CD4-positive, CD25-positive, alpha-beta regulatory T cell (primary cell): ENCODE results near the gene TRIM24. TPM values are rescaled to one million over a fixed set of nuclear protein-coding genes. Genes with fewer than 3 reads are reported as not detected.
"Not testable (repeated sequence)": the region's sequence is repeated elsewhere in the genome, so short reads cannot be mapped to it uniquely, and the experiment has no call there.

Source experiments
- ATAC-seq, 2 donors: fragments of 150-1000 bp; cut with Tn5 transposase; one replicate each; pipeline ENCODE4 v1.10.0; 2021; ENCODE audit warnings: low read depth in 2 of 2, moderate number of reproducible peaks in 2 of 2, moderate library complexity in 1 of 2
- DNase-seq, 3 donors: peaks; one replicate each; pipeline versions ENCODE4 v3.0.0 to v3.0.0-alpha.2; 2012 to 2022; ENCODE audit warnings: mixed read lengths in 1 of 3
- H3K27ac ChIP-seq: one replicate; pipeline ENCODE4 v1.7.0; 2013; ENCODE audit warnings: mild to moderate bottlenecking, low read length; ENCODE audit not compliant: insufficient read depth, poor library complexity, severe bottlenecking
- H3K27me3 ChIP-seq: one replicate; pipeline ENCODE4 v1.7.0; 2013; ENCODE audit warnings: low read length; ENCODE audit not compliant: control insufficient read depth, insufficient read depth
- H3K36me3 ChIP-seq: one replicate; pipeline ENCODE4 v1.7.0; 2013; ENCODE audit warnings: mild to moderate bottlenecking, low read length, moderate library complexity; ENCODE audit not compliant: control insufficient read depth, insufficient read depth
- H3K4me1 ChIP-seq: 2 replicates; pipeline ENCODE4 v1.7.0; 2013; ENCODE audit warnings: mild to moderate bottlenecking, low read length; ENCODE audit not compliant: insufficient read depth, control insufficient read depth, poor library complexity, severe bottlenecking
- H3K4me3 ChIP-seq: one replicate; pipeline ENCODE4 v1.7.0; 2013; ENCODE audit warnings: low read depth, mild to moderate bottlenecking, low read length, moderate library complexity
- H3K9me3 ChIP-seq, 2 experiments: 1 replicate in 1 of 2; 2 replicates in 1 of 2; pipeline ENCODE4 v1.7.0; 2013; ENCODE audit warnings: low read length in 2 of 2, mild to moderate bottlenecking in 1 of 2, moderate library complexity in 1 of 2; ENCODE audit not compliant: control insufficient read depth in 2 of 2
- H3K27ac Mint-ChIP-seq, 3 donors: one replicate each; pipeline ENCODE4 v1.8.0; 2020 to 2022; ENCODE audit warnings: mild to moderate bottlenecking in 3 of 3, mixed read lengths in 3 of 3, moderate library complexity in 2 of 3
- H3K27me3 Mint-ChIP-seq: one replicate; pipeline ENCODE4 v1.8.0; 2022; ENCODE audit warnings: mild to moderate bottlenecking, mixed read lengths
- H3K36me3 Mint-ChIP-seq: one replicate; pipeline ENCODE4 v1.8.0; 2020; ENCODE audit warnings: mixed read lengths
- H3K4me1 Mint-ChIP-seq, 4 donors: one replicate each; pipeline ENCODE4 v1.8.0; 2020 to 2022; ENCODE audit warnings: mixed read lengths in 4 of 4, mild to moderate bottlenecking in 1 of 4
- H3K4me3 Mint-ChIP-seq, 4 donors: one replicate each; pipeline ENCODE4 v1.8.0; 2020 to 2022; ENCODE audit warnings: mild to moderate bottlenecking in 4 of 4, mixed read lengths in 4 of 4, moderate library complexity in 3 of 4
- H3K9me3 Mint-ChIP-seq, 7 donors: one replicate each; pipeline ENCODE4 v1.8.0; 2020 to 2022; ENCODE audit warnings: mixed read lengths in 7 of 7, mild to moderate bottlenecking in 3 of 7, moderate library complexity in 2 of 7
- polyA plus RNA-seq, 4 donors: library from polyadenylated mRNA; unstranded; fragments of 300-500 nt; fragmentation: Illumina TruSeq; gene quantifications; one replicate each; pipeline ENCODE4 v1.2.3, GENCODE V29; 2021
- total RNA-seq: library from RNA; stranded (reverse); gene quantifications from one replicate; pipeline ENCODE4 v1.2.3, GENCODE V29; 2022

The TRIM24 gene
- total RNA-seq, result 20.5 TPM
- 1 to 10 TPM; 5.6 to 8.8 (median 7.2) TPM for polyA plus RNA-seq

DNA sequence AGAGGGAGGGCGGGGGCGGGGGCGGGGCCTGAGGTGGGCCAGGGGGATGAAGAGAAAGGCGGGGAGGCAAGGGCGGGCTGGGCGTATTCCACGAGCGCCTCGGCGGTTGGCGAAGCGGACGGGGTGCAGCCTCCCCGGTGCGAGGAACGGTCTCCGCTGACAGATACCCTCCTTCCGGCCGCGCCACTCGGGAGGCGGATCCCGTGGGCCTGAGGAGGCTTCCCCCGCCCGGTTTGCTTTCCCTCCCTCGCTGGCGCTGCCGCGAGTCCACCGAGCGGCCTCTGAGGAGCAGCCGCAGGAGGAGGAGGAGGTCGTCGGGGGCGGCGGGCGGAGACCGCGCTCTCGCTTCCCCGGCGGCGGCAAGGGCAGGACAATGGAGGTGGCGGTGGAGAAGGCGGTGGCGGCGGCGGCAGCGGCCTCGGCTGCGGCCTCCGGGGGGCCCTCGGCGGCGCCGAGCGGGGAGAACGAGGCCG, at the start of gene TRIM24:
TRIM24 (plus strand) TSS at position 84 of the 473 bp plus-strand sequence; CDS start at position 374, 290 bp downstream.
- H3K9me3 ChIP-seq, result no peaks in the 10 kb centered on the region
- H3K36me3 Mint-ChIP-seq, result no peaks in the 10 kb centered on the region
- H3K4me3 ChIP-seq, result peak within 1 kb of the TSS; percentile 95
- H3K36me3 ChIP-seq, result no peaks in the 10 kb centered on the region
- DNase-seq, result peak in 1 of 3 donors; percentile 94
- ATAC-seq, result no peak
- peak within 1 kb of the TSS; percentile 94 to 100 (median 99) for H3K4me3 Mint-ChIP-seq
- peak within 1 kb of the TSS; percentile 86 for H3K27ac ChIP-seq
- H3K4me1 Mint-ChIP-seq, result peaks cover 7 to 39% (median 21%) of the 10 kb centered on the region in 4 donors
- no peaks in the 10 kb centered on the region for H3K27me3 ChIP-seq
- H3K27ac Mint-ChIP-seq, result peak within 1 kb of the TSS; percentile 85 to 94 (median 91)
- peaks cover 0 to 3% (median 0%) of the 10 kb centered on the region in 7 donors for H3K9me3 Mint-ChIP-seq
- peaks cover 14% of the 10 kb centered on the region for H3K27me3 Mint-ChIP-seq
- peaks cover 22% of the 10 kb centered on the region for H3K4me1 ChIP-seq

DNA sequence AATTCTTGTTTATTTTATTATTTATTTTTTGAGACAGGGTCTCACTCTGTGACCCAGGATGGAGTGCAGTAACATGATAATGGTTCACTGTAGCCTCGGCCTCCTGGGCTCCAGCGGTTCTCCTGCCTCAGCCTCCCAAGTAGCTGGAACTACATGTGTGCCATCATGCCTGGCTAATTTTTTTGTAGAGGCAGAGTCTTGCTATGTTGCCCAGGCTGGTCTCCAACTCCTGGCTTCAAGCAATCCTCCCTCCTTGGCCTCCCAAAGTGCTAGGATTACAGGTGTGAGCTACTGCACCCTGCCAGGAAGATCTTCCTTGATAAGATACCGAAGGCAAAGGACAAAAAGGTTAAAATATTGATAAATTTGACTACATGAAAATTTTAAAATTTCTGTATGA, 48.0 kb upstream of the TRIM24 start:
- H3K27ac ChIP-seq, DNase-seq, H3K4me1 Mint-ChIP-seq, ATAC-seq, H3K27ac Mint-ChIP-seq, H3K4me3 Mint-ChIP-seq, H3K36me3 ChIP-seq, H3K36me3 Mint-ChIP-seq, H3K9me3 Mint-ChIP-seq, H3K27me3 ChIP-seq, H3K27me3 Mint-ChIP-seq, H3K9me3 ChIP-seq, H3K4me3 ChIP-seq, H3K4me1 ChIP-seq: not testable (repeated sequence)

DNA sequence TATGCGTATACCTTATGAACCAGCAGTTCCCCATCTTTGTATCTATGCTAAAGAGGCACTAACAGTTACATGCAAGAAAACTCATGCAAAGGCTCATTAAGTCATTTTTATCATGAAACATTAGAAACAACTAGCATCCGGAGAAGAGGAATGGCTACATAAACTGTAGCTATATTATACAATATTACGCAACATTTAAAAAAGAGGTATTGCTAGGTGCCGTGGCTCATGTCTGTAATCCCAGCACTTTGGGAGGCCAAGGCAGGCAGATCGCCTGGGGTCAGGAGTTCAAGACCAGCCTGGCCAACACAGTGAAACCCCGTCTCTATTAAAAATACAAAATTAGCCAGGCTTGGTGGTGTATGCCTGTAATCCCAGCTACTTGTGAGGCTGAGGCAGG, 47.1 kb upstream of the TRIM24 start:
- H3K4me1 Mint-ChIP-seq, H3K9me3 ChIP-seq, H3K9me3 Mint-ChIP-seq, H3K27me3 ChIP-seq, H3K36me3 Mint-ChIP-seq, H3K4me3 ChIP-seq, H3K27me3 Mint-ChIP-seq, H3K36me3 ChIP-seq, H3K27ac ChIP-seq, H3K4me3 Mint-ChIP-seq, DNase-seq, H3K4me1 ChIP-seq, H3K27ac Mint-ChIP-seq, ATAC-seq: not testable (repeated sequence)

DNA sequence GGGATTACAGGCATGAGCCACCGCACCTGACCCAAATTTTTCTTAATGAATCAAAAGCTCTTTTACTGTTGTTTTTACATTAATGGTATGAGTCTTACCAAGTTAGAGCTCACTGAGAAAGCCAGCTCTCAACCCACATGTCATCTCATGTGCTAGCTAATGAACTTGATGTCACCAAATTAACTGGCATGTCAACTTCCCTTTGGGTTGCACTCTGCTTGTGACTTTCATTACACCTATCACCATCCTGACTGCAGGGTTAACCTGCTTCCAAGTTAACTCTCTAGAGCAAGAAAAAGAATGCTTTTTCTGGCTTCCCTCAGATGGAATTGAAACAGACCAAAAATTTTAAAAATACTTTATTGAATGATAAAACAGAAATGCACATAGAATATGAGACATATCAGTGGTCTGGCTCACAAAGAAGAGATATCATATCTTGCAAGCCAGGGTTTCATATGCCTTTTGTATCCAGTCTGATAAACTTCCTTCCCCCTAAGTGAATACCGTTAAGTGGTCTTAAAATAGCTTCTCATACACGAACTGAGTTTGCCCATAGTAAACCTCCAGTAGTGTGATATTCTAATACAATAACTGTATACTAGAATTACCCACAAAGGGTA, 42.9 kb upstream of the TRIM24 start:
- H3K27me3 ChIP-seq, result no peaks in the 10 kb centered on the region
- DNase-seq (no peak), ATAC-seq (no peak)
- Mint-ChIP-seq H3K9me3 (peaks cover 0 to 2% (median 0%) of the 10 kb centered on the region in 7 donors), H3K4me1 (no peaks in the 10 kb centered on the region), H3K4me3 (no peak overlapping the region), H3K27me3 (no peaks in the 10 kb centered on the region), H3K36me3 (no peaks in the 10 kb centered on the region), H3K27ac (no peak overlapping the region)
- H3K4me1 ChIP-seq, result no peaks in the 10 kb centered on the region
- no peaks in the 10 kb centered on the region for H3K9me3 ChIP-seq
- no peak overlapping the region for H3K27ac ChIP-seq
- H3K4me3 ChIP-seq, result no peak overlapping the region
- no peaks in the 10 kb centered on the region for H3K36me3 ChIP-seq

DNA sequence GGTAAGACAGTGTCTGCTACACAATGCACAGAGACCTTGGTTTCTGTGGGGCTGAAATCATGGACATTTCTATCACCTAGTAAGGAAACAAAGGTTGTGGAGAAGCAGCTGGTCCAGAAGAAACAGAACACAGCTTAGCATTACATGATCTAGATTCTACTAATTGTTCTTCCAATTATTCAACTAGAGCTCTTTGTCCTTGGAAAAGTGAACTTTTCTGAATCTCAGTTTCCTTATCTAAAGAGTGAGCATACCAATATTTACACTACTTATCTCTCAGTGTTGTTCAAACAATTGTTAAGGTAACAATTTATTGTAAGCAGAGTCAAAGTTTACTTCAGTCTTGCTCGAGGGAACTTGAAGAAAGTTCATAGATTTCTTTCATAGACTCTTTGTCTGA, 42.3 kb upstream of the TRIM24 start:
- no peaks in the 10 kb centered on the region for H3K27me3 Mint-ChIP-seq
- no peak overlapping the region for H3K27ac Mint-ChIP-seq
- H3K4me3 Mint-ChIP-seq, result no peak overlapping the region
- no peaks in the 10 kb centered on the region for H3K36me3 Mint-ChIP-seq
- no peaks in the 10 kb centered on the region for H3K9me3 ChIP-seq
- no peaks in the 10 kb centered on the region for H3K4me1 Mint-ChIP-seq
- H3K9me3 Mint-ChIP-seq, result peaks cover 0 to 2% (median 0%) of the 10 kb centered on the region in 7 donors
- no peak for DNase-seq
- H3K27me3 ChIP-seq, result no peaks in the 10 kb centered on the region
- H3K4me3 ChIP-seq, result no peak overlapping the region
- no peaks in the 10 kb centered on the region for H3K4me1 ChIP-seq
- ATAC-seq, result no peak
- no peak overlapping the region for H3K27ac ChIP-seq
- H3K36me3 ChIP-seq, result no peaks in the 10 kb centered on the region

DNA sequence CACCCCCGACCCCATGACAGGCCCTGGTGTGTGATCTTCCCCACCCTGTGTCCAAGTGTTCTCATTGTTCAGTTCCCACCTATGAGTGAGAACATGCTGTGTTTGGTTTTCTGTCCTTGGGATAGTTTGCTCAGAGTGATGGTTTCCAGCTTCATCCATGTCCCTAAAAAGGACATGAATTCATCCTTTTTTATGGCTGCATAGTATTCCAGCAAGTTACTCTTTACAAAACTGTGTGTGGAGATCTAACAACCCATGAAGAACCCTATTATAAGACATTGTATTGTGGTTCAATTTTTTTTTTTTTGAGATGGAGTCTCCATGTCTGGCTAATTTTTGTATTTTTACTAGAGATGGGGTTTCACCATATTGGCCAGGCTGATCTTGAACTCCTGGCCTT, 41.7 kb upstream of the TRIM24 start:
- not testable (repeated sequence) for DNase-seq, H3K27me3 ChIP-seq, H3K36me3 ChIP-seq, H3K9me3 ChIP-seq, H3K27ac ChIP-seq, H3K36me3 Mint-ChIP-seq, H3K4me1 ChIP-seq, H3K4me3 Mint-ChIP-seq, H3K4me1 Mint-ChIP-seq, H3K9me3 Mint-ChIP-seq, ATAC-seq, H3K27ac Mint-ChIP-seq, H3K4me3 ChIP-seq, H3K27me3 Mint-ChIP-seq

DNA sequence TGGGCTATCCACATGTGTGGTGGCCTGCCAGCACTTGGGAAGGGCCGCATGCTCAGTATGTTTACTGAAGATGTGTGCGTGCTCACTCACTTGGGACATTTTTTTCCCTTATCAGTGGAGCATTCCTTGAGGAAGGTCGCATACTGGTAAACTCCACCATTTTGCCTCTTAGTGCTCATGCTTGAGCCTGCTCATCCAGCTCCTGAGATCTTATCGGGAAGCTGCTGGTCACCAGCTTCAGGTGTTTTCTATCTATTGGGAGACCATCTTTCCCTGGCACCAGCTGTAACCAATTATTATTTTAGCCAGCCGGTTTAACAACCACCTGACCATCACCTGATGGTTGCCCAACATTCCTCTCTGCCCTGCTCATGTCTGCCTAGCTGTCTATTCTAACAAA, 35.0 kb upstream of the TRIM24 start:
- Histone ChIP-seq H3K27ac (no peak overlapping the region), H3K9me3 (peaks cover 8 to 15% of the 10 kb centered on the region in 2 experiments), H3K4me1 (no peaks in the 10 kb centered on the region), H3K4me3 (no peak overlapping the region), H3K27me3 (no peaks in the 10 kb centered on the region), H3K36me3 (no peaks in the 10 kb centered on the region)
- no peaks in the 10 kb centered on the region for H3K4me1 Mint-ChIP-seq
- no peaks in the 10 kb centered on the region for H3K36me3 Mint-ChIP-seq
- ATAC-seq, result no peak
- no peak for DNase-seq
- H3K27ac Mint-ChIP-seq, result no peak overlapping the region
- H3K9me3 Mint-ChIP-seq, result peaks cover 3 to 15% (median 6%) of the 10 kb centered on the region in 7 donors
- no peak overlapping the region for H3K4me3 Mint-ChIP-seq
- H3K27me3 Mint-ChIP-seq, result no peaks in the 10 kb centered on the region

DNA sequence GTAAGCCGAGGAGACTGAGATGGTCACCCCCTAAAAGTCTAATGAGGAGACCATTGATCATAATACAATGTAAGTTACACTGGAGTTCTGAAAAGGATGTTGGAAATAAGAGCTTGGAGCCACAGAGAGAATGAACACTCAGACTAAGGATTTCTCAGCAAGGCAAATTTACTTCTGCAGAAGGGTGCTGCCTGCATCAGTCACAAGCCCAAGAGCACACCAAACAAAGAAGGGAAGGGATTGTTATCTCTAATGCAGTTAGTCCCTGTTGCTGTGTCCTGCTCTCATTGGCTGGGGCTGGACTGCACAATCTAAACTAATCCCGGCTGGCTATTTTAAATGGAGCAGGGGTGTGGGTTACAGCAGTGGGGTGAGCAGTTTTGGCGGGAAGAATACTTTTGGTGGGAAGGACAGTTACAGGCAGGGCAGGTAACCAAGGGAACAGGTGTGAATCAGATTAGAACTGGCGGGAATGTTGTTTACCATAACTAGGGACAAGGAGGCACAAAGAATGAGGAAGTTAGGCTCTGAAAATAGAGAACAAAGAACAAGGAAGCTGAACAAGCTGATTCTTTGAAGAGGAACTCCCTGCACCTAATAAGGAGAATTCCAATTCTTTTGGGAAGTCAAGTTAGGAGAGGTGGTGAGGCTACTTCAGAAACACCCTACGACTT, 30.3 kb upstream of the TRIM24 start:
- no peaks in the 10 kb centered on the region for H3K36me3 ChIP-seq
- Mint-ChIP-seq H3K9me3 (peaks cover 3 to 31% (median 7%) of the 10 kb centered on the region in 7 donors), H3K27me3 (no peaks in the 10 kb centered on the region), H3K4me1 (no peaks in the 10 kb centered on the region), H3K4me3 (no peak overlapping the region), H3K36me3 (no peaks in the 10 kb centered on the region), H3K27ac (no peak overlapping the region)
- no peak overlapping the region for H3K4me3 ChIP-seq
- no peaks in the 10 kb centered on the region for H3K27me3 ChIP-seq
- no peak for DNase-seq
- no peak overlapping the region for H3K27ac ChIP-seq
- H3K9me3 ChIP-seq, result peaks cover 14 to 21% of the 10 kb centered on the region in 2 experiments
- no peaks in the 10 kb centered on the region for H3K4me1 ChIP-seq
- no peak for ATAC-seq
